GM23338 (cell line): Measurements from ENCODE around the gene PROB1. TPM values are rescaled to one million over a fixed set of nuclear protein-coding genes. Genes with fewer than 3 reads are reported as not detected.
A peak's percentile ranks its signal among the peaks of the same experiment; 100 is the strongest.

ENCODE experiments used
- ATAC-seq: fragments of 200-7000 bp; cut with Tn5 transposase; 3 replicates; pipeline ENCODE4 v1.9.1; 2020
- DNase-seq: peaks from one replicate; pipeline ENCODE4 v3.0.0-alpha.2; 2015; ENCODE audit warnings: low spot score
- H2AFZ ChIP-seq: fragments of 200-600 bp; sonication (generic); 2 replicates; pipeline ENCODE4 v1.8.0; 2016; ENCODE audit warnings: antibody characterized with exemption, mild to moderate bottlenecking, moderate library complexity
- H3F3A ChIP-seq: fragments of 200-600 bp; sonication (generic); replicated peaks from 2 replicates; pipeline ENCODE4 v1.8.0; 2017; ENCODE audit warnings: antibody characterized with exemption, mixed run types, low read depth
- H3K27ac ChIP-seq: fragments of 200-600 bp; sonication (generic); 2 replicates; pipeline ENCODE4 v1.6.1; 2016; ENCODE audit warnings: low read depth
- H3K27me3 ChIP-seq: fragments of 200-600 bp; sonication (generic); 2 replicates; pipeline ENCODE4 v1.8.0; 2016; ENCODE audit warnings: mild to moderate bottlenecking, mixed run types, moderate library complexity; ENCODE audit not compliant: insufficient read depth
- H3K36me3 ChIP-seq: fragments of 200-600 bp; sonication (generic); 2 replicates; pipeline ENCODE4 v1.8.0; 2016; ENCODE audit warnings: mild to moderate bottlenecking; ENCODE audit not compliant: insufficient read depth
- H3K4me1 ChIP-seq: fragments of 200-600 bp; sonication (generic); 2 replicates; pipeline ENCODE4 v1.8.0; 2016; ENCODE audit warnings: mild to moderate bottlenecking, moderate library complexity; ENCODE audit not compliant: insufficient read depth
- H3K4me2 ChIP-seq: fragments of 200-600 bp; sonication (generic); 2 replicates; pipeline ENCODE4 v1.7.1; 2017; ENCODE audit warnings: mixed run types
- H3K4me3 ChIP-seq: fragments of 200-600 bp; sonication (generic); 2 replicates; pipeline ENCODE4 v1.6.1; 2016; ENCODE audit warnings: mixed run types
- H3K79me2 ChIP-seq: fragments of 200-600 bp; sonication (generic); replicated peaks from 2 replicates; pipeline ENCODE4 v1.8.0; 2017; ENCODE audit warnings: mild to moderate bottlenecking; ENCODE audit not compliant: insufficient read depth
- H3K9me2 ChIP-seq: fragments of 200-600 bp; sonication (generic); 2 replicates; pipeline ENCODE4 v1.8.0; 2017; ENCODE audit not compliant: insufficient read depth
- H4K20me1 ChIP-seq: fragments of 200-600 bp; sonication (generic); replicated peaks from 2 replicates; pipeline ENCODE4 v1.8.0; 2017; ENCODE audit warnings: mild to moderate bottlenecking; ENCODE audit not compliant: insufficient read depth
- H3K27ac Mint-ChIP-seq: 2 replicates; pipeline ENCODE4 v1.8.0; 2020; ENCODE audit warnings: inconsistent platforms, mild to moderate bottlenecking, moderate library complexity, mixed read lengths
- H3K27me3 Mint-ChIP-seq: 3 replicates; pipeline ENCODE4 v1.8.0; 2022; ENCODE audit warnings: low read depth, mild to moderate bottlenecking, moderate library complexity, mixed read lengths, inconsistent platforms; ENCODE audit not compliant: insufficient read depth, poor library complexity
- H3K36me3 Mint-ChIP-seq: 3 replicates; pipeline ENCODE4 v1.8.0; 2021; ENCODE audit warnings: low read depth, mild to moderate bottlenecking, inconsistent platforms, moderate library complexity, mixed read lengths
- H3K4me1 Mint-ChIP-seq: 3 replicates; pipeline ENCODE4 v1.8.0; 2020; ENCODE audit warnings: mild to moderate bottlenecking, inconsistent platforms, mixed read lengths
- H3K4me3 Mint-ChIP-seq: 3 replicates; pipeline ENCODE4 v1.8.0; 2021; ENCODE audit warnings: moderate library complexity, mild to moderate bottlenecking, inconsistent platforms, mixed read lengths
- H3K9me3 Mint-ChIP-seq: 3 replicates; pipeline ENCODE4 v1.8.0; 2020; ENCODE audit warnings: moderate library complexity, mild to moderate bottlenecking, inconsistent platforms, mixed read lengths
- CREB1 ChIP-seq: fragments of 250-450 bp; sonication (Bioruptor Pico); IDR thresholded peaks from 2 replicates; pipeline ENCODE4 v1.5.0; 2020; ENCODE audit warnings: low read depth, mild to moderate bottlenecking, moderate library complexity
- EZH2 ChIP-seq: fragments of 200-600 bp; sonication (generic); IDR thresholded peaks from one replicate; pipeline ENCODE4 v1.8.0; 2017; ENCODE audit warnings: antibody characterized with exemption, mild to moderate bottlenecking, low read depth; ENCODE audit not compliant: unreplicated experiment
- EZH2phosphoT487 ChIP-seq: fragments of 200-600 bp; sonication (generic); IDR thresholded peaks from one replicate; pipeline ENCODE4 v1.8.1; 2018; ENCODE audit warnings: antibody characterized with exemption; ENCODE audit not compliant: unreplicated experiment
- JUNB ChIP-seq: IDR thresholded peaks from one replicate; pipeline ENCODE4 v1.6.1; 2016; ENCODE audit warnings: antibody characterized with exemption; ENCODE audit not compliant: unreplicated experiment
- POLR2AphosphoS5 ChIP-seq: IDR thresholded peaks from 2 replicates; pipeline ENCODE4 v1.6.1; 2016; ENCODE audit warnings: antibody characterized with exemption, low read depth
- STAT1 ChIP-seq: IDR thresholded peaks from one replicate; pipeline ENCODE4 v1.6.1; 2016; ENCODE audit warnings: antibody characterized with exemption; ENCODE audit not compliant: unreplicated experiment
- ZNF114 ChIP-seq: fragments of 250-450 bp; sonication (Bioruptor Pico); IDR thresholded peaks from 2 replicates; pipeline ENCODE4 v1.5.0; 2020; ENCODE audit warnings: mild to moderate bottlenecking, moderate library complexity
- polyA plus RNA-seq: library from polyadenylated mRNA; unstranded; fragments of >200 nt; fragmentation: Nextera tagmentation; extraction: Ambion mirVana; gene quantifications from 2 replicates; pipeline ENCODE4 v1.2.1, GENCODE V29; 2016
- total RNA-seq: library from RNA; depleted of rRNA; stranded (reverse); fragments of >200 nt; shearing (Covaris generic); gene quantifications from 2 replicates; pipeline ENCODE4 v1.2.3, GENCODE V29; 2014
- TF ChIP-seq, protein P1 (sequence below): fragments of 250-450 bp; sonication (Bioruptor Pico); IDR thresholded peaks from 2 replicates; pipeline ENCODE4 v1.5.0; 2020; ENCODE audit warnings: mild to moderate bottlenecking, moderate library complexity
- TF ChIP-seq, protein P2 (sequence below), 2 experiments: fragments of 200-600 bp in 1 of 2; sonication (generic) in 1 of 2; conservative IDR thresholded peaks; 2 replicates each; pipeline versions ENCODE4 v1.5.1 to v1.6.1; 2016 to 2017; ENCODE audit warnings: antibody characterized with exemption in 2 of 2, low read depth in 2 of 2, mild to moderate bottlenecking in 2 of 2, moderate library complexity in 1 of 2

Gene PROB1
- total and polyA plus RNA-seq, 2 experiments from 2014 or later: 0.73 to 2.7 TPM

DNA sequence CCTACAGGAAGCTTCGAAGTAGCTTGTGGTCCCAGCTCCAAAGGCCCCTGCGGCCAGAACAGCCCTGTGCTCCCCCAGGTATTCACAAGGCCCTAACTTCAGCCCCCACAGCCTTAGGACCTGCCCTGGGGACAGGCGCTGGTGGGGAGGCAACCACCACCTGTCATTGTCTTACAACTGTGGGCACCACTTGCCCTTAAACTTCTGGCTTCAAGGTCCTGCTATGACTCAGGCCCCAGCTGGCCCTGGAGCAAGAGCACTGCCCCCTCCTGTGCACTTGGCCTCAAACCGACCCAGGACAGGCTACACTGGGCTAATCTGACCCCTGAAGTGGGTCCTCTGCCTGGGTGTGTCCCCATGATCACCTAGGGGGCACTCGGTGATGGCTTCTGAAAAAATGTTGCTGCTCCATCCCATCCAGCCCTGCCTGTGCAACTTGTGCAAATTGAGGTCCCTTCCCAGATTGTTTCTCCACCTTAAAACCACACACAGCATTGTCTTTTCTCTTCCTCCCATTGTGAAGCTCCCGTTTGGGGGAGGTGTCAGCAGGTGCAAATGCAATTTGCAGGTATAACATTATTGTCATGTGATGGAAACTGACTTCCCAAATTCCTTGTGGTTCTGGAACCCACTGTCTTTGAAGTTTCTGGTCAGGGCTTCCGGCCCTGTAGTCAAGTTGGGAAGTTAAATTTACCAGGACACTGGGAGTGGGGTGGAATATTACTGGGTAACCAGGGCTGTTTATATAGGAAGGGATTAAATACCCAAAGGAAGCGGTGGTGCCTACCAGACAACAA, 1.1 kb upstream of the PROB1 start (continued):
- TF ChIP-seq, protein P1, sequence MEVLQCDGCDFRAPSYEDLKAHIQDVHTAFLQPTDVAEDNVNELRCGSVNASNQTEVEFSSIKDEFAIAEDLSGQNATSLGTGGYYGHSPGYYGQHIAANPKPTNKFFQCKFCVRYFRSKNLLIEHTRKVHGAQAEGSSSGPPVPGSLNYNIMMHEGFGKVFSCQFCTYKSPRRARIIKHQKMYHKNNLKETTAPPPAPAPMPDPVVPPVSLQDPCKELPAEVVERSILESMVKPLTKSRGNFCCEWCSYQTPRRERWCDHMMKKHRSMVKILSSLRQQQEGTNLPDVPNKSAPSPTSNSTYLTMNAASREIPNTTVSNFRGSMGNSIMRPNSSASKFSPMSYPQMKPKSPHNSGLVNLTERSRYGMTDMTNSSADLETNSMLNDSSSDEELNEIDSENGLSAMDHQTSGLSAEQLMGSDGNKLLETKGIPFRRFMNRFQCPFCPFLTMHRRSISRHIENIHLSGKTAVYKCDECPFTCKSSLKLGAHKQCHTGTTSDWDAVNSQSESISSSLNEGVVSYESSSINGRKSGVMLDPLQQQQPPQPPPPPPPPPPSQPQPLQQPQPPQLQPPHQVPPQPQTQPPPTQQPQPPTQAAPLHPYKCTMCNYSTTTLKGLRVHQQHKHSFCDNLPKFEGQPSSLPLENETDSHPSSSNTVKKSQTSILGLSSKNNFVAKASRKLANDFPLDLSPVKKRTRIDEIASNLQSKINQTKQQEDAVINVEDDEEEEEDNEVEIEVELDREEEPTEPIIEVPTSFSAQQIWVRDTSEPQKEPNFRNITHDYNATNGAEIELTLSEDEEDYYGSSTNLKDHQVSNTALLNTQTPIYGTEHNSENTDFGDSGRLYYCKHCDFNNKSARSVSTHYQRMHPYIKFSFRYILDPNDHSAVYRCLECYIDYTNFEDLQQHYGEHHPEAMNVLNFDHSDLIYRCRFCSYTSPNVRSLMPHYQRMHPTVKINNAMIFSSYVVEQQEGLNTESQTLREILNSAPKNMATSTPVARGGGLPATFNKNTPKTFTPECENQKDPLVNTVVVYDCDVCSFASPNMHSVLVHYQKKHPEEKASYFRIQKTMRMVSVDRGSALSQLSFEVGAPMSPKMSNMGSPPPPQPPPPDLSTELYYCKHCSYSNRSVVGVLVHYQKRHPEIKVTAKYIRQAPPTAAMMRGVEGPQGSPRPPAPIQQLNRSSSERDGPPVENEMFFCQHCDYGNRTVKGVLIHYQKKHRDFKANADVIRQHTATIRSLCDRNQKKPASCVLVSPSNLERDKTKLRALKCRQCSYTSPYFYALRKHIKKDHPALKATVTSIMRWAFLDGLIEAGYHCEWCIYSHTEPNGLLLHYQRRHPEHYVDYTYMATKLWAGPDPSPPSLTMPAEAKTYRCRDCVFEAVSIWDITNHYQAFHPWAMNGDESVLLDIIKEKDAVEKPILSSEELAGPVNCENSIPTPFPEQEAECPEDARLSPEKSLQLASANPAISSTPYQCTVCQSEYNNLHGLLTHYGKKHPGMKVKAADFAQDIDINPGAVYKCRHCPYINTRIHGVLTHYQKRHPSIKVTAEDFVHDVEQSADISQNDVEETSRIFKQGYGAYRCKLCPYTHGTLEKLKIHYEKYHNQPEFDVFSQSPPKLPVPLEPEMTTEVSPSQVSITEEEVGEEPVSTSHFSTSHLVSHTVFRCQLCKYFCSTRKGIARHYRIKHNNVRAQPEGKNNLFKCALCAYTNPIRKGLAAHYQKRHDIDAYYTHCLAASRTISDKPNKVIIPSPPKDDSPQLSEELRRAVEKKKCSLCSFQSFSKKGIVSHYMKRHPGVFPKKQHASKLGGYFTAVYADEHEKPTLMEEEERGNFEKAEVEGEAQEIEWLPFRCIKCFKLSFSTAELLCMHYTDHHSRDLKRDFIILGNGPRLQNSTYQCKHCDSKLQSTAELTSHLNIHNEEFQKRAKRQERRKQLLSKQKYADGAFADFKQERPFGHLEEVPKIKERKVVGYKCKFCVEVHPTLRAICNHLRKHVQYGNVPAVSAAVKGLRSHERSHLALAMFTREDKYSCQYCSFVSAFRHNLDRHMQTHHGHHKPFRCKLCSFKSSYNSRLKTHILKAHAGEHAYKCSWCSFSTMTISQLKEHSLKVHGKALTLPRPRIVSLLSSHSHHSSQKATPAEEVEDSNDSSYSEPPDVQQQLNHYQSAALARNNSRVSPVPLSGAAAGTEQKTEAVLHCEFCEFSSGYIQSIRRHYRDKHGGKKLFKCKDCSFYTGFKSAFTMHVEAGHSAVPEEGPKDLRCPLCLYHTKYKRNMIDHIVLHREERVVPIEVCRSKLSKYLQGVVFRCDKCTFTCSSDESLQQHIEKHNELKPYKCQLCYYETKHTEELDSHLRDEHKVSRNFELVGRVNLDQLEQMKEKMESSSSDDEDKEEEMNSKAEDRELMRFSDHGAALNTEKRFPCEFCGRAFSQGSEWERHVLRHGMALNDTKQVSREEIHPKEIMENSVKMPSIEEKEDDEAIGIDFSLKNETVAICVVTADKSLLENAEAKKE (CRISPR knock-in tag): no peak
- TF ChIP-seq ZNF114 (CRISPR knock-in tag) (no peak), POLR2AphosphoS5 (no peak), EZH2phosphoT487 (no peak)

DNA sequence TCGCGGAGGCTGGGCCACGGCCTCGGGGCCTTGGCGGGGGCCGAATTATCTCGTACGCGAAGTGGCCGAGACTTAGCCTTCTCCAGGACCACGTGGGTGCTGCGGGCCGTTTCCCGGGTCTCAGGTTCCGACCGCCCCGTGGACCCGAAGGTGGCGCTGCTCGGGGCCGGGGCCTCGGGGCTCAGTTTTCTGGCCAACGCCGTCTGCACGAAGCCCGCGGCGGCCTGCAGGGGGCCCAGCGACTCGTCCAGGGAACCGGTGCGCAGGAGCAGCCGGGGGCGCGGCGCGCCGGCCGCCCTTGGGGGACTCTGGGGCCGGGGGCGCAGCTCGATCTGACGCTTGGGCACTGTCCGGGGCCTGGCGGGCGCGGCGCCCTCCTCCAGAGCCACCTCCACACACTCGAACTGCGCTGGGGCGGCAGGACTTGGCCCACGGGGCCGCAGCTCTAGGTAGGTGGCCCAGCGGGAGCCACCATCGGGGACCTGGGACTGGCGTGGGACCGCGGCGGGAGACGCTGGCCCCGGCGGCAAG, 716 bp downstream of the PROB1 start:
- Histone ChIP-seq H3K79me2 (no peaks in the 10 kb centered on the region), H3K9me2 (no peaks in the 10 kb centered on the region), H3F3A (peaks cover 25% of the 10 kb centered on the region), H3K4me2 (peak overlapping the region; percentile 96), H3K27ac (no peak overlapping the region), H3K4me3 (peak overlapping the region; percentile 81), H3K4me1 (peaks cover 4% of the 10 kb centered on the region; the same call in 1 of the 2 replicates), H2AFZ (peak overlapping the region; percentile 98), H4K20me1 (no peaks in the 10 kb centered on the region), H3K36me3 (no peaks in the 10 kb centered on the region), H3K27me3 (peaks cover 44% of the 10 kb centered on the region)
- peak; percentile 27 for ATAC-seq
- Mint-ChIP-seq H3K36me3 (peaks cover 6% of the 10 kb centered on the region), H3K27me3 (peaks cover 49% of the 10 kb centered on the region), H3K9me3 (no peaks in the 10 kb centered on the region), H3K4me1 (peaks cover 27% of the 10 kb centered on the region), H3K4me3 (peak overlapping the region; percentile 86), H3K27ac (no peak overlapping the region)
- peak; percentile 84 for DNase-seq
- TF ChIP-seq JUNB: no peak
- no peak for TF ChIP-seq STAT1
- TF ChIP-seq, protein P2, sequence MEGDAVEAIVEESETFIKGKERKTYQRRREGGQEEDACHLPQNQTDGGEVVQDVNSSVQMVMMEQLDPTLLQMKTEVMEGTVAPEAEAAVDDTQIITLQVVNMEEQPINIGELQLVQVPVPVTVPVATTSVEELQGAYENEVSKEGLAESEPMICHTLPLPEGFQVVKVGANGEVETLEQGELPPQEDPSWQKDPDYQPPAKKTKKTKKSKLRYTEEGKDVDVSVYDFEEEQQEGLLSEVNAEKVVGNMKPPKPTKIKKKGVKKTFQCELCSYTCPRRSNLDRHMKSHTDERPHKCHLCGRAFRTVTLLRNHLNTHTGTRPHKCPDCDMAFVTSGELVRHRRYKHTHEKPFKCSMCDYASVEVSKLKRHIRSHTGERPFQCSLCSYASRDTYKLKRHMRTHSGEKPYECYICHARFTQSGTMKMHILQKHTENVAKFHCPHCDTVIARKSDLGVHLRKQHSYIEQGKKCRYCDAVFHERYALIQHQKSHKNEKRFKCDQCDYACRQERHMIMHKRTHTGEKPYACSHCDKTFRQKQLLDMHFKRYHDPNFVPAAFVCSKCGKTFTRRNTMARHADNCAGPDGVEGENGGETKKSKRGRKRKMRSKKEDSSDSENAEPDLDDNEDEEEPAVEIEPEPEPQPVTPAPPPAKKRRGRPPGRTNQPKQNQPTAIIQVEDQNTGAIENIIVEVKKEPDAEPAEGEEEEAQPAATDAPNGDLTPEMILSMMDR (conservative IDR thresholded peaks at IDR 0.05; ENCODE audit: low read depth in 2 of 2): peak; percentile 51 to 68
- peak; percentile 28 for TF ChIP-seq EZH2
- TF ChIP-seq CREB1 (CRISPR knock-in tag): no peak
- TF ChIP-seq EZH2phosphoT487: no peak
